RWPE2 (cell line): ENCODE results near the gene CAMK2B.

Source experiments
- ATAC-seq: fragments of 200-7000 bp; cut with Tn5 transposase; 3 replicates; pipeline ENCODE4 v1.9.1; 2021; ENCODE audit warnings: low read depth
- DNase-seq: peaks from one replicate; pipeline ENCODE4 v3.0.0-alpha.2; 2020; ENCODE audit warnings: low spot score
- H3K27ac ChIP-seq: fragments of 450-650 bp; 2 replicates; pipeline ENCODE4 v1.5.1; 2017; ENCODE audit warnings: mild to moderate bottlenecking; ENCODE audit not compliant: poor library complexity, severe bottlenecking
- H3K27me3 ChIP-seq: fragments of 250-450 bp; sonication (Bioruptor Pico); 2 replicates; pipeline ENCODE4 v1.5.1; 2021; ENCODE audit warnings: mild to moderate bottlenecking, moderate library complexity; ENCODE audit not compliant: insufficient read depth, poor library complexity, severe bottlenecking
- H3K36me3 ChIP-seq: fragments of 250-450 bp; sonication (Bioruptor Pico); 2 replicates; pipeline ENCODE4 v1.5.1; 2020; ENCODE audit warnings: low read depth, mild to moderate bottlenecking, moderate library complexity
- H3K4me1 ChIP-seq: fragments of 250-450 bp; sonication (Bioruptor Pico); 2 replicates; pipeline ENCODE4 v1.5.1; 2021; ENCODE audit warnings: mild to moderate bottlenecking, moderate library complexity; ENCODE audit not compliant: insufficient read depth, poor library complexity, severe bottlenecking
- H3K4me3 ChIP-seq: fragments of 250-450 bp; sonication (Bioruptor Pico); 2 replicates; pipeline ENCODE4 v1.5.1; 2021; ENCODE audit warnings: mild to moderate bottlenecking, moderate library complexity; ENCODE audit not compliant: severe bottlenecking
- H3K9me3 ChIP-seq: fragments of 250-450 bp; sonication (Bioruptor Pico); 2 replicates; pipeline ENCODE4 v1.5.1; 2021; ENCODE audit warnings: mild to moderate bottlenecking, moderate library complexity; ENCODE audit not compliant: severe bottlenecking
- CTCF ChIP-seq: fragments of 450-650 bp; IDR thresholded peaks from one replicate; pipeline ENCODE4 v1.5.1; 2017; ENCODE audit warnings: mild to moderate bottlenecking, moderate library complexity; ENCODE audit not compliant: poor library complexity, severe bottlenecking

Gene CAMK2B

GRCh38 chr7:44280636-44280992 lies 44.8 kb downstream of the CAMK2B start:
- H3K4me3 ChIP-seq, result no peak overlapping the region
- H3K9me3 ChIP-seq, result no peaks in the 10 kb centered on the region
- H3K27me3 ChIP-seq, result no peaks in the 10 kb centered on the region
- no peaks in the 10 kb centered on the region for H3K4me1 ChIP-seq
- ATAC-seq, result no peak
- H3K36me3 ChIP-seq, result no peaks in the 10 kb centered on the region
- TF ChIP-seq CTCF, result no peak
- no peak overlapping the region for H3K27ac ChIP-seq
- peak; percentile 24 for DNase-seq

GRCh38 chr7:44279731-44280505 lies 45.5 kb downstream of the CAMK2B start:
- no peak for ATAC-seq
- H3K27me3 ChIP-seq, result no peaks in the 10 kb centered on the region

GRCh38 chr7:44279286-44279685 lies 46.1 kb downstream of the CAMK2B start:
- Histone ChIP-seq H3K4me3 (no peak overlapping the region), H3K36me3 (no peaks in the 10 kb centered on the region), H3K9me3 (no peaks in the 10 kb centered on the region), H3K4me1 (no peaks in the 10 kb centered on the region), H3K27me3 (no peaks in the 10 kb centered on the region), H3K27ac (no peak overlapping the region)
- DNase-seq (no peak), ATAC-seq (no peak)
- no peak for TF ChIP-seq CTCF

More at GRCh38 chr7:44279731-44280505, 45.5 kb downstream of the CAMK2B start:
- no peak overlapping the region for H3K27ac ChIP-seq
- no peaks in the 10 kb centered on the region for H3K4me1 ChIP-seq
- TF ChIP-seq CTCF, result no peak
- no peak overlapping the region for H3K4me3 ChIP-seq
- peak; percentile 42 for DNase-seq
- no peaks in the 10 kb centered on the region for H3K36me3 ChIP-seq
- no peaks in the 10 kb centered on the region for H3K9me3 ChIP-seq

GRCh38 chr7:44278451-44279161 lies 46.8 kb downstream of the CAMK2B start:
- H3K27me3 ChIP-seq, result no peaks in the 10 kb centered on the region

More at GRCh38 chr7:44278451-44279161, 46.8 kb downstream of the CAMK2B start:
- ATAC-seq (no peak), DNase-seq (no peak)
- Histone ChIP-seq H3K36me3 (no peaks in the 10 kb centered on the region), H3K4me1 (no peaks in the 10 kb centered on the region), H3K27ac (no peak overlapping the region), H3K4me3 (no peak overlapping the region), H3K9me3 (no peaks in the 10 kb centered on the region)
- no peak for TF ChIP-seq CTCF
